ENCODE results near the gene STX16.

STX16 gene

DNA sequence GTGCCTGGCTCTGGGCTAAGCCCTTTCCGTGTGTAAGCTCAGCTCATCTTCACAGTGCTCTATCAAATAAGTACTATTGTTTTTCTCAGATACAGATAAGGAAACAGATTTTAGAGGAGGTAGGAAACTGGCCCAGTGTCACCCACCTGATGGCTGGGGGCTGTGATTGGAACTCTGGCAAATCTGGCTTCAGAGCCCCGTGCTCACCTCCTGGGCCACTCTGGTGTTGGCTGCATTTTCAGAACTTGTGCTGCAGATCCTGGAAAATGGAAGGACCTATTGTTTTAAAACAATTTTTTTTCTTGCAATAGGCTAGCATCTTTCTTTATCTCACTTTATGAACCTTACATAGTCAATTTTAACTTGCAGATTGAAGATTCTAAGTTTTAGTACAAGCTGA lies 5.7 kb downstream of the STX16 start:
- no peak for DNase-seq

DNA sequence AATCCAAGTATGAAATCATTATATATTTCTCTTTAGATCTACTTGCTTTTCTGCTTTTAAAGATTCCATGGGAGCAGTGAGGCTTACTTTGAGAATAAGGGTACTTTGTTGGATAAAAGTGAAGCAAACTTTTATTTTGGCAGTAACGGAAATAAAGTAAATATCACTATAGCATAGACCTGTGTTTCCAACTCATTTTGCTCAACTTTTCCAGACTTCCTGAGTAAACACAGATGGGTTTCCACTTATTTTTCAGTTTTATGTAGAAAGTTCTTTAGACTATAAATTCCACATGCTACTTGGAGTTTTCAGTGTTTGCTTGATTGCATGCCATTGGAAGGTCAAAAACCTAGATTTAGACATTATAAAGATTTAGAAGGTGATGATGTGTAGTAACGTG lies 6.2 kb downstream of the STX16 start:
- DNase-seq, result no peak

DNA sequence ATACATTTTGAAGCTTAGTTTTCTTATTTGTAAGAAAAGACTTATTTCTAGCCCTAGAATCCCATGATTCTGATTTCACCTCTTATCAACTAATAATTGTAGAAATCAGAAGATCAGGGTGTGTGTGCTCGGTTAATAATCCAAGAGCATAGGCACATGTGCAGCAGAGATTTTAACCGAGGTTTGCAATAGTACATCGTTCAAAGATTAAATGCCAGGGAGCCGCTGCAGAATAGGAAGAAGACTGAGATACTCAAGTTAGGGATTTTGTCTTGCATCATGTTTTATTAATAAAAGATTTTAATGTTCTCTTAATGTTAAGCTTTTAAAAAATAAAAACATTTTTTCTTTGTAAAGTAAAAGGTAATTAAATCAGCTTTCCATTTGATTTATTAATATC lies 6.9 kb downstream of the STX16 start:
- no peak for DNase-seq

DNA sequence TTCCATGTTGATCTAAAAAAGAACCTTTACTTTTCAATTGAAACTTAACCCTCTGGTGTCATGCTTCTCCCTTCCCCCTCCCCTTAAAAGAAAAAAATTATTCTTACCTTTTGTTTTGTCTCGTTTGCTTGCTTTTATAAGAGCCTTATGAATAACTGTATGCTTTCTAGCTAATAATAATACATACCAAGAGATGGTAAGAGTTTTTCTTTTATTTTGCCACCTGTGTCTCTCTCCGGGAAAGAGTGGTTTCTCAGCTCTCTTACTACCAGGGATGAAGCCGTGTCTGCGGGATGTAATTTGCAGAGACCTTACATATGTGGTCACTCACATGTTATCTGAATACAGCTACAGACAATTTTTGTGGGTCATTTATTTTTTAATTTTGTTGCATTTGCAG lies 7.7 kb downstream of the STX16 start:
- DNase-seq, result no peak

DNA sequence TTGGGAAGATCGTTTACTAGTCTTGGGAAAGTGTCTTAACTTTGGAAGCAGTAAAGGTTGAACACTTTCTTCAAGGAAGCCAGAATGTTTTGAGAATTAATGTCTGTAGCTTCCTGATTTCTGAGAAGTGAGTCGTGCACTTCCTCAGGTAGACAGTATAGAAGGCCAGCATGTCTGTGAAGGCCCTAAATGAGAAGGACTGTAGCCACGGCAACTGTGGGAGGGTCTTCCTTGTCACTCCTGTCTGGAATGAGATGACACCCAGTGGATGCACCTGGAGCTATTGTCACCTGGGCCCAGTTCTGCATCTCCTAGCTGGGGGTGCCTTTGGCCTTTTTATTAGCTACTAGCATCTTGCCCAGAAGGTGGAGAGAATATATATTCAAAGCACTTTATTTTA lies 8.8 kb downstream of the STX16 start:
- DNase-seq, result peak in 1 of 2 experiments; percentile 11

DNA sequence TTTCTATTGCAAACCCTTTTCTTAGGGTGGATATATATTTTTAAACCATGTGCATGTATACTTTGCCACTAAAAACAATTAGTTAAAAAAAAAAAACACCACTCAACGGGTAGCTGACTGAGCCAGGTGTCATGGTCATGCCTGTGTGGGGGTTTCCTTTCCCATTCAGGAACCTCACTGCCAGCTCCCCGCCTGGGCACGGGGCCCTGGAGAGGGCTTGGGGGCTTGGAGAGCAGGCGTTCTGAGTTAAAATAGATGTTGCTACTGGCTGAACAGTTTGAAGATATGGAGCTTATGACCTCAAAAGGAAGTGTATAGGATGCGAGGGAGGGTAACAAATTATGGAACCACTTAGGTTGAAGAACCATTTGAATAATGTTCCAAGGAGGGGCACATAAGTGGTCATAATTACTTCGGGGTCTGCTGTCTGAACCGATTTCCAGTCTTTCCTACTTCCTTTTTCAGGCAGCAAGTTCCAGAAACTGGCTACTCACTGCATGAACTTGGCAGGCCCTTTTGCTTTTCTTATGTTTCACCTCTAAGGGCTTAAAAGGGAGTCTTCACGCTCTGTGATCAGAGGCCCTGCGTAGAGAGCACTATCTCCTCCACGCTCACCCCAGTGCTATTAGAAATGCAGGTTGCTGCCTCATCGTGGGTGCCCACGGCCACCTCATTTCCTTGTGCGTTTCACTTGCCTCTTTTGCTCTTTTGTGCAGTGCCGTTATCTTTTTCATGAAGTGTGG lies 9.9 kb downstream of the STX16 start:
- no peak for DNase-seq

DNA sequence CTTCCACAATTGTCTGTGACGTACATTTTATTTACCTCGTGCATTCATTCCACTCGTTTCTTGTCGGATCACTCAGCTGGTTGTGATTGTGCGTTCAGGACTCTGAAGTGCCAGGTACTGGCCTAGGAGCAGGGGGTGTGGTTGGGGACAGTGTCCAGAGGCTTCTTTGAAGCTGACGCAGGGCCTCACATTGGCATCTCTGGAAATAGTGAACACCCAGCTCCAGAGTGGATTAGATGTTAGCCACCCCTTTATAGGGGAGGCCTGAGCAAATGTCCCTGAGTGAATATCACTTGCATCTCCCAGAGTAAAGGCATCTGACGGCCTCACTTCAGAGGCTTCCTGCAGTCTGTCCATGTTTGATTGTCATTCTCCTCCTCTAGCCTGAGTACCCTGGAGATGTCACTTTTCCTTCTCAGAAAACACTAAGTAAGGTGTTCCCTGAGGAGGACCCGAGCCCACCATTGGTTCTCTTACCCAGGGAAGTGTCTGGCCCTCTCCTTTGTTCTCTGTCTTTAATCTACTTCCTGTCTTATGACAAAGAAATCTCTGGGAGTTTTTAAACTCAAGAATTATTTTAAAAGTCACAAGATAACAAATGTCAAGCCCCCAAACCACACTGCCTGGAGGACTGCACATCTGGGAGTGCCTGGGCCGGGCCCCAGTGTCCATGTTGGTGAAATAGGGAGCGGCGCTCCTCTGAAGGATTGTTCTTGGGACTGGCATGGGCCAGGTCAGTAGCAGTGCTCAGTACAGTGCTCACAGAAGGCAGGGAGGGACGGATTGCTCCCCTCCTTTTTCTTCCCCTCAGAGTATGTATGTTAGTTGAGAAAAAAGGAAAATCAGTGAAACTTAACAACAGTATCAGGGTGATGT lies 10.8 kb downstream of the STX16 start:
- DNase-seq, result no peak

DNA sequence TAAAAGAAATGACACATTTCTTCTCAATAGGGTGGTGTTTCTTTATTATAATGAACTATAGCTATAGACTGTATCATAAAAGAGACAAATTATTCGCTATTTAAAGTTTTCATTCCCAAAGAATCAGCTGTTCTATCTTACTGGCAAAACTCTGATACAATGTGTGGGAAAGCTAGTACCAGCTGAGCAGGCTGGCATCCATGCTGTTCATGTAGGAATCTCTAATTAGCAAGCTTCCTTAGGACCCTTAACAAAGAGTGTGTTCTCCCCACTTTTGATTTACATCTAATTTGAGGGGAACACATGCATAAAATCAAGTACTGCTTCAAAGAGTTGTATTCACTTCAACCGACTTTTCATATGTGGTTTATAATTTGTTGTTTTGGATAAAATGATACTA lies 13.2 kb downstream of the STX16 start:
- DNase-seq, result no peak

DNA sequence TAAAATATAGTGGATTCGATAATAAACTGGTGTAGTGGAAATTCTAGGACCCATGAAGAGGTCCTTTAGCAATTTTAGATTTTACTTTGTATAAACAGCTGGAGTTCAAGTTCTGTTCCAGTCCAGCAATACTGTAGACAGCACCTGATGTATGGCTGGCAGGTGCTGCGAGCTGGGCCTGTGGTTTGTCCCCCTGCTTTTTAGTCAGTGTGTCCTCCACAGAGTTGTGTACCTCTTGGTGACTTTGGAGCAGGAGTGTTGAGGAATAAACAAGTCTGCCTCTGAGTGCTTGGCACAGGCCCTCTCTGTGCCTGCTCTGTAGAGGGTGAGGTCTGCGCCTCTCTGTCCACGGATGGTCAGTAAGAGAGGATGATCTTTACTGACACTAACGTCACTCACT lies 13.8 kb downstream of the STX16 start:
- DNase-seq, result peak in 1 of 2 experiments; percentile 17

DNA sequence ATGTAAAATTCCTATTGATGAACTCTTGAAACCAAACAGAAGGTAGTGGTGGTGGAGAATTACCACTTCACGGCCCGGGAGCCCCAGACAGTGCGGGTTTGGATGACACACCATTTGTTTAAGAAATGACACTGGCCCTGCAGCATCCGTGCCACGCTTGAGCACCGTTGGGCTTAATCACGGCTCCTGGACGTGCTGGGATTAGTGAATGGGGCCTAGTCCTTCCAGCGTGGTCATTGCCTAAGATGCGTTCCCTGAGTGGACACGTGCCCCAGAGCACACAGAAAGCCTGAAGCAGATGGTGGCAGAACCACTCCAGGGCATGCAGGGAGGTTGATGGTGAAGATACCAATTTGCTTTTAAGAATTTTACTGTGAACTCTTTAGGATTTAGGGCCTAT lies 14.5 kb downstream of the STX16 start:
- DNase-seq, result peak; percentile 89 to 96

DNA sequence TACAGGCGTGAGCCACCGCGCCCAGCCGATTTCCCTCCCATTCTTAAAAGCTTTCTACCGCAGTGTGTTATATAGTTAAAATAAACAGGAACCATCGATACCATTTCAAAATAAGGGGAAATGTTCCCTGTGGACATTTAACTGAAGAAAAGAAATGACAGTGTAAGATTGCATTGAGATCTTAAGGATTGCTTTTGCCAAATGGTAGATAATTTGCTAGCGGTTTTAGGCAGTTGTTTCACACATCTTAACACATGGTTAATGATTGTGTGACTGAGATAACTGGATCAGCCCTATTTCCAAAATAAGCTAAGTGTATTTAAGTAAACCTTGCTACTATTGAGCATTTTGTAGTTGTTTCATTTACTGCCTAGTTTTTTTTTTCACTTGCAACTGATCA lies 15.6 kb downstream of the STX16 start:
- DNase-seq, result no peak

DNA sequence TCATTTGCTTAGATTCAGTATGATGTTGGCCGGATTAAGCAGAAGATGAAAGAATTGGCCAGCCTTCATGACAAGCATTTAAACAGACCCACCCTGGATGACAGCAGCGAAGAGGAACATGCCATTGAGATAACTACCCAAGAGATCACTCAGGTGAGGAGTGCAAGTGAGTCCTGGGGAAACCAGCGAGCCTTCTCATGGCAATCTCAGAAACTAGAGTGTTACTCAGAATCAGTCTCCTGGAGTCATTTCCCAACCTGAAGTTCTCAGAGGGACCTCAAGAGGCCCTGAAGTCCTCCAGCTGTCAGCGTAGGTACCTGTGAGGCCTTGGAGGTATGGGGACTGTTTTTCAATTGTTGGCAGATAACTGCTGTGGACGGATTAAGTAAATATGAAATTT lies 16.9 kb downstream of the STX16 start:
- no peak for DNase-seq

DNA sequence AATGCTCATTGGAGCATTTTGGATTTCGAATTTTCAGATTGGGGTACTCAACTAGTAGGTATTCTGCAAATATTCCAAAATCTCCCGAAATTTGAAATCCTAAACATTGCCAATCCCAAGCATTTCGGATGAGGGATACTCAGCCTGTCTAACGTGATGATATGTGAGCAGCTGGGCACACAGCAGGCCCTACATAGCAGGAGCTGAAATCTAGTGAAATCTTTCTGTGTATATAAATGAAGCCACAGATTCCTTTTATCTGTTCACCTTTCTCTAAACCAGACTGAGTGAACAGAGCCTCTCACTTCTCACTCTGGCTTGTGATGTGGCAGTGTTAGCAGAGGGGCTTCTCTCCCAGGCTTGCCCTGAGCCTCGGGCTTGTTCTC lies 17.8 kb downstream of the STX16 start:
- no peak for DNase-seq

DNA sequence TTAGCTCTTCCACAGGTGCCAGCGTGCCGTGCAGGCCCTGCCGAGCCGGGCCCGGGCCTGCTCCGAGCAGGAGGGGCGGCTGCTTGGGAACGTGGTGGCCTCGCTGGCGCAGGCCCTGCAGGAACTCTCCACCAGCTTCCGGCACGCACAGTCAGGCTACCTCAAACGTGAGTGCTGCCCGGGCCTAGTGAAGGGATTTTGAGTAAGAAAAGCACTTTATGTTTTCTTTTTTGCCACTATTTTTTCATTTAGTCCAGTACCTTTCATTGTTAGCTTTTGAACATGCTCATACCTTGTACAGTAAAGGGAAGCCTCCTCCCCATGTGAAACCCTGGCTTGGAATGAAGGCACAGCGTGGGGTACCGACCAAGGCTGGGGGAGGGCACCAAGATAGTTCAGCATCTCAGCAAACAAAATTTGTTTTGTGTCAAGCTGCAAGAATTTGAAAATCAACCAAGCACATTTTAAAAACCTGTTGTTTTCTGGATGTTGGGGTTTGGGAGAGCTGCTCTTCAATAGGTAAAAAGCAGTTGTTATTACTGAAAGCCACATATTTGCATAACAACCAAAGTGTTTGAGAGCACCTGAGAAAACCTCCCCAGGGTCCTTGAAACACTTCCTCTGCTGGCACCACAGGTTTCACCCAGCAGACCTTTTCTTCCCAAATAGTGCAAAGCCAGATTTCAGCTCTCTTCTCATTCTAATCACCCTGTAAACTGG lies 18.4 kb downstream of the STX16 start:
- DNase-seq, result no peak

DNA sequence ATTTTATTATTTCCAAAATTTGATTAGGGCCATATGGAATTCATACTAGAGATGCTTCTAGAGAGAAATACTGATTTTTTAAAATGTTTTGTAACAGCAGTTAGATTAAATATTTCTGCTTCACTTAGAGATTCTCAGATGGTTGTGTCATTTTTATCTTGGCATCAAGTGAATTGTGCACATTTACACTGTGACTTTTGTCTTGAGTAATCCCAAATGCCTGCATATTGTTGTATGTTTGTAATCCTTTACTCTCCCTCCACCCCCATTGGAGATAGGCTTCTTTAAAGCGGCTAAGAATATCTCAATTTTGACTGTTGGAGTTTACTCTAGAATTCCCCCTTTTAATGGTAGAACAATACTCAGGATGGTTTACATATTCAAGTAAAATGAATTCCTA lies 19.0 kb downstream of the STX16 start:
- DNase-seq, result no peak

DNA sequence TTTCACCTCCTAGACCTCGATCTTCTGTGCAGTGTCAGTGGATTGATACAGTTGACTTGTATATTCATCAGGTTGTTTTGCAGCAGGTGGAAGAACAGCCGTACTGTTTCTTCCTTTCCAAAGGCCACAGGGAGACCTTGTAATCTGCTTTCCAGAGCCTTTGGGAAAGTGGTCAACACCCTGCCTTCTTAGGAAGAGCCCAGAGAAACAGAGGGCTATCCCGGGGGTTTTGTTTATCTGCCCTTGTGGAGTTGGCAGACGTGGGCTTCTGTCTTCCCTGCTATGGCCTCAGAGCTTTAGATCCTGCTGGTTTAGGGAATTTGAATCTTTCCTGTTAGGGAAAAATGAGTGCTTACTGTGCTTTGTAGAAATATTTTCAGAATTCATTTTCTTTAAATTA lies 19.6 kb downstream of the STX16 start:
- no peak for DNase-seq

DNA sequence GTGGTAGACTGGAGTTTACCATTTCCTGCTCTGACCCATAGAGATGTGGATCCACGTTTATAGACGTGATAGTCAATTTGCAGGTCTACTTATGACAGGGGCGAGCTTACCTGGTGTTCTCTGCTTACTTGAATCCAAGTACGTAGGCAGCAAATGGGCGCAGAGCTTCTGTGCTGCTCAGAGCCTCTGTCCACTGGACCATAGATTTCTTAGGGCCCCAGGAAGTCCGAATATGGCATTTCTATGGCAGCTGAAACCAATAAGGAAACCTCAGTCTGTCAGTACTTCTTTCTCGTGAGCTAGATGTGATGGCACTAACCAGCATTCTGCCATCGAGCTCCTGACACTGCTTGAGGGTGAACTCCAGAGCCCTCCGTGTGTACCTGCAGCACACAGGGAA lies 22.0 kb downstream of the STX16 start:
- DNase-seq, result no peak

DNA sequence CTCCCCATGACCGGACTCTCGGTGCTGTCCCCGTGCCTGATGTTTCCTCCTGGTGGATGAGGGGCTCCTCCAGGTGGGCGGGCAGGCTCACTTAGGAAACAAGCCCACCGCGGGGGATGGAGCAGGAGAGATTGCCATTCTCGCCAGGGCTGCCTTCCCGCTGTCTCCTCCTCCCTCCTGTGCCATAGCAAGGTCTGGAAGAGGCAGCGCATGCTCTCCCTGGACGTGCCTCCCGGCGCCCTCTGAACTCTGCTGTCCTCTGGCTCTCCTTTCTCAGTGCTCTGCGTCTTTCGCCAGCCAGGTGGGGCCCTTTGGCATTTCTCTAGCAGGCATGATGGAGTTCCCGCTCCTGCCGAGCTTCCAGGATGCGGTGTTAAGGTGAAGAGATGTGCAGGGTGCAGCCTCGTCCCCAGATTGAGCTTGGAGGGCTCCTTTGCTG lies 24.1 kb downstream of the STX16 start:
- DNase-seq, result no peak

DNA sequence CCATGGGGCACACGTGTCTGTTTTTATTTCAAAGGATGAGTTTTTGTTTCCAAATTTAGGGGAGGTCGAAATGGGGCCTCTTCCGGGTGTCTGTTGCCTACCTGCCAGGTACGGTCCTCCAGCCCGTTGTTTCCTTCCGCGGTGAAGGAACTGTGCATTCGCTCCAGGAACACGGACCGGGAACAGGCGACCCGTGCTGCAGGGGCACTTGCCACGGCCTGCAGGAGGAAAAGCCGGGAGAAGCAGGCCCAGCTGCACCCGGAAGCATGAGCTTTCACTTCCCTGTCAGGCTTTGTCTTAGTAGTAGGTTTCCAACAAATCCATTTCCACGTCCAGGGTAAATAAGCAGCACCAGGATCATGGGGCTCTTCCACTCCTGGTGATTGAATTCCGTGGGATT lies 24.6 kb downstream of the STX16 start:
- DNase-seq, result no peak

DNA sequence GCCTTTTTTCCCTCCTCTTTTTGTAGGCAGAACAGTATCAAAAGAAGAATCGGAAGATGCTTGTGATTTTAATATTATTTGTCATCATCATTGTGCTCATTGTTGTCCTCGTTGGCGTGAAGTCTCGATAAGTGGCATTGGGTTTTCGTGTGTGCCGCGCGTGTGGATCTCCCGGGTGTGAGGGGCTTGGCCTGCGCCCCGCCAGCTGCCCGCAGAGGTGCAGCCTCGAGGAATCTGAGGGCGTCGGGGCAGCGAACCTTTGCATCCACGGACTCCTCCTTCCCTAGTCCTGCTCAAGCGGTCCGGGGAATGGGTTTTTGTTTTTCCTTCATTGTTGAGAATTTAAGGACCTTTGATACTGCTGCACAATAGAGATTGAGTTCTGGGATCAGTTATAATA lies 25.1 kb downstream of the STX16 start:
- DNase-seq, result no peak

DNA sequence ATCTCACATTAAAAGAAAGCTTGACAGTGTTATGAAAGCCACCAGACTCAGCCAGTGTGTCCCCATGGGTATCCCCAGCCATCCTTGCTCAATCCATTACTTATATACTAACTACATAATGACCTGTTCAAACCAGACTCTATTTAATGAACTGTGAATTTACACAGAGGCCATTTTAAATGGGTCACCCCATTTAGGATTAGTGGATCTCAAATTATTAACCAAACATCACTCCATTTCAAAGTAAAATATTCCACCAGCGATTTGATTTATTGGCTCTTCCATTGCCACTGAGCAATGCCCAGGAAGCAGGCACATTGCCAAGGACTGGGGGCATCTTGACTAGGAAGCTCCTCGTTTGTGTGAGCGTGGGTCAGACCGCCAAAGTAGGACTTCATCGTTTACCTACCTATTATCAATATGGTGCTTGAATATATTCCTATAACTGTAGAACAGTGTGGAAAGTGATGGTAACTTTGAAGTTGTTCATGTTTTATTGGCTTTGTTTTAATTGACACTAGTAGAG lies 26.1 kb downstream of the STX16 start:
- DNase-seq, result no peak

DNA sequence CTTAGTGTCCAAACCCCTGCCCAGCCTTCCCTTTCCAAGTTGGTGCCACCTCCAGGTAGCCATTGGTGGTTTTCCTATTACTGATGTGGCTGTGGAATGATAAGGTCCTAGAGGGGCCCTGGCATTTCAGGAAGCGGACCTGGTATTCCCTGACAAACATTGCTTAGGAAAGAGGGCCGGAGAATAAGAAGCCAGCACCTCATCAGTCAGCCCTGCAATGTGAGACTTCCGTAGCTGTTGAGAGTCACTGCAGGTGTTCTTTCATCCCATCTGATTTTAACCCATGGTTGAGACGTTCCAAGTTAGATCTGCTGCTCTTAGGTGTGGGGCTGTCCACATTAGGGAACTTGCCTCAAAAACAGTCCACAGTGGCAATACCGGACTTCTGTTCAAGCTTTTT lies 26.7 kb downstream of the STX16 start:
- no peak for DNase-seq

DNA sequence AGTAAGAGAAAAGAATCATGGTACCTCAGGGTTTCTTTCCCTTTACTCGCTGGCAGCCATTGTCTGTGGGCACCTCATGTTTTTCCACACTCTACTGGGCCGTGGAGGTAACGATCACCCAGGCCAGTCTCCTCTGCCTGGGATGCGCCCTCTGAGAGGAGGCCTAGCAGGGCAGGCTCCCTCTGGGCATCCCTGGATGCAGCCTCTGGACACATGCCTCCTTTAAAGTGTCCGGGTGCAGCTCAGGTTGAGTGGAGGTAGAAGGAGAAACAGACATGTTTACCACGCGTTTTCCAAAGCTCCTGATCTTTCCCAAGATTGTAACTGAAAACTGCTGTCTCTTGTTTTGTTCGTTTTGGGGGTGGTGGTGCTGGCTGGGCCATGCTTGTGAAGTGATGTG lies 27.7 kb downstream of the STX16 start:
- no peak for DNase-seq
